ENCODE results near the gene IREB2.

Gene IREB2

GRCh38 chr15:78406016-78406585, 31.9 kb upstream of the IREB2 start:
- no peak for DNase-seq (ENCODE audit: low read depth in 4 of 4, low spot score in 1 of 4)

- no peak for DNase-seq (ENCODE audit: low read depth in 4 of 4, low spot score in 1 of 4)
Observed at GRCh38 chr15:78407608-78408354, 30.2 kb upstream of the IREB2 start.

DNA sequence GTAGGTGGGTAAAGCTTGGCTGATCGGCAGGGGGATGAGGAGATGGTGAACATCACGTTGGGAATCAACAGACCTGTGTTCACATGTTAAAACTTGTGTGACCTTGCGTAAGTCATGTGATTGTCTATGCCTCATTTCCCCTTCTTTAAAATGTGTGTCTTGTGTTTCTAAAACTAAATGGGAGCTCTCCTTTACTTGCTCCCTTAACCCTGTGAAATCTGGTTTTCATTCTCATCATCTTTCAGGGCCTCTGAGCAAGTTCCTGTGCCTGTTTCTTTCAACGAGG, 29.7 kb upstream of the IREB2 start:
- DNase-seq (ENCODE audit: low read depth in 4 of 4, low spot score in 1 of 4), result no peak

DNA sequence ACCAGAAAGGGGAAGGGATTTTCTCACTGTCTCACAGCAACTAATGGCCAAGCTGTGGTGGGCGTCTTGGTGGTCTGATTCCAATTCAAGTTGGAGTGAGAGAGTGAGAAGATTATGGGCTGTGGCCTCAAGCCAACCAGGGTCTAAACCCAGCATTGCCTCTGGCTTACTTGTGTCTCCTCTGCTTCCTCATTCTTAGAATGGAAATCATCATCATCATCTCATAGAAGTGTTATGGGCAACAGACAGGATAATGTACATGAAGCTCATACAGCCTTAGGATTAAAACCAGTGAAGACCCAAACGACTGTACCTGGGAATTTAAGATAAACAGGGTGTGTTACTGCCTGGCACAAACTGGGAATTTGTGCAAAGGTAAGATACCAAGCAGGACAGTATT, 29.1 kb upstream of the IREB2 start:
- no peak for DNase-seq (ENCODE audit: low read depth in 4 of 4, low spot score in 1 of 4)

DNA sequence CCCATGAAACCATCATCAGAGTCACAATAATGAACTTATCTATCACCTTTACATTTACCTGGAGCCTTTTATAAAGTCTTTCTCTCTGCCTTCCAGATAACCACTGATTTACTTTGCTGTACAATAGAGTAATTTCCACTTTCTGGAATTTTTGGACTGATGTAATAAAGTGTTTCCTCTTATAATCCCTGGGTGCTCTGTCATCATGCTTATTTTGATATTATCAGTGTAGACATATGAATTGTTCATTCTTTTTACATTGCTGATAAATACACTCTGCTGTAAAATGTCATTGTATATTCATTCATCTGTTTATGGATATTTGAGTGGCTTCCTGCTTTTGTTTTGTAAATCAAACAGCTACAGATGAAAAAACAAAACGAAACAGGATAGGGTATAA, 27.0 kb upstream of the IREB2 start:
- DNase-seq (ENCODE audit: low read depth in 4 of 4, low spot score in 1 of 4), result no peak

- DNase-seq (ENCODE audit: low read depth in 4 of 4, low spot score in 1 of 4), result no peak
Observed at GRCh38 chr15:78414621-78415250, 23.3 kb upstream of the IREB2 start.

DNA sequence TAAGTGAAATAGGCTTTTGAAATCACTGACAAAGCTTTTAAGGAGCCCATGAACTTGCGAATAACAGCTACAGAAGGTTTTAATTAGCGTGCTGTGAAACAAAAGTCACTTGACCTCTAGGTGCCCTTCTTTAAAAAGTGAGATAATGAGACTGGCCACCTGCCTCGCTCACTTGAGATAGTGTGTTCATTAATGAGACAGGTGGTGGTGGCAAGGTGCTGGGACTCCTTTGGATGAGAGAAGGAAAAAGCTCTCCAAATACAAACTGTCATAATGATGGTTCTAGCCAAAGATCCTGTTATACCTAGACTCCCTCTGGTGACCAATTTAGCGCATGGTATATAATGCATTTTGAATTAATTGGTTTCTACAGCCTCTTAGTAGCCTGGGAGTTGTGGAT, 22.7 kb upstream of the IREB2 start:
- no peak for DNase-seq (ENCODE audit: low read depth in 4 of 4, low spot score in 1 of 4)

DNA sequence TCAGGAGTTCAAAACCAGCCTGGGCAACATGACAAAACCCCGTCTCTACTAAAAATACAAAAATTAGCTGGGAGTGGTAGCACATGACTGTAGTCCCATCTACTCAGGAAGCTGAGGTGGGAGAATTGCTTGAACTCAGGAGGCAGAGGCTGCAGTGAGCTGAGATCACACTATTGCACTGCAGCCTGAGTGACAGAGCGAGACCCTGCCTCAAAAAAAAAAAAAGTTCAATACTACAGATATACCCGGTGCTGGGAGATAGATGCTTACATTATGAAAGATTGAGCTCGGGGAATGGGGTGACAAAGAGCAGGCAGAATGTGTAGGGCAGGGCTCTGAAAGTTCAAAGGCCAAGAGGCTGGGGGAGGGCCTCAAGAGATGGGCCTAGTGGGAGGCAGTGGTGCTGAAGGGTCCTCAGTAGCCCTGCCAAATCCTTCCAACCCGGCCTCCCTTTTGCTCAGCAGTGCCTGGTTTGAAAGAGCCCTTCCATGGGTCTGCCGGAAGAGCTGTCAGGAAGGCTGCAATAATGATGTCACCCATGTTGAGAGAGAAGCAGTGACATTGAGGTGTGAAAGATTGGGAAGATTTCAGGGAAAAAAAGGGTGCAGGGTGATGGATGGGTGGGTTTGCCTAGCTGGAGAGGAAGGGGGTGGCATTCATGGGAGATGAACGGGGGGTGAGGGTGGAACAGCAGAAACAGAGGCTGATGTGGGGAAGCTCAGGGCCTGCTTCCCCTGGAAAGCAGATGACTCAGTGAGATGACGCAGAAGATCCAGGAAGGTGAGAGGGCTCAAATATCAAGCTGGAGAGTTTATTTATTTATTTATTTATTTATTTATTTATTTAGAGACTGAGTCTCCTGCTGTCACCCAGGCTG, 20.0 kb upstream of the IREB2 start:
- DNase-seq (ENCODE audit: low read depth in 4 of 4, low spot score in 1 of 4), result no peak

- DNase-seq (ENCODE audit: low read depth in 4 of 4, low spot score in 1 of 4), result no peak
Observed at GRCh38 chr15:78418686-78419085, 19.3 kb upstream of the IREB2 start.

- no peak for DNase-seq (ENCODE audit: low read depth in 4 of 4, low spot score in 1 of 4)
Observed at GRCh38 chr15:78419367-78419766, 18.6 kb upstream of the IREB2 start.

GRCh38 chr15:78420220-78420619, 17.8 kb upstream of the IREB2 start:
- DNase-seq (ENCODE audit: low read depth in 4 of 4, low spot score in 1 of 4), result no peak

- DNase-seq (ENCODE audit: low read depth in 4 of 4, low spot score in 1 of 4), result no peak
Observed at GRCh38 chr15:78420766-78421165, 17.2 kb upstream of the IREB2 start.

GRCh38 chr15:78421238-78421965, 16.6 kb upstream of the IREB2 start:
- no peak for DNase-seq (ENCODE audit: low read depth in 4 of 4, low spot score in 1 of 4)

DNA sequence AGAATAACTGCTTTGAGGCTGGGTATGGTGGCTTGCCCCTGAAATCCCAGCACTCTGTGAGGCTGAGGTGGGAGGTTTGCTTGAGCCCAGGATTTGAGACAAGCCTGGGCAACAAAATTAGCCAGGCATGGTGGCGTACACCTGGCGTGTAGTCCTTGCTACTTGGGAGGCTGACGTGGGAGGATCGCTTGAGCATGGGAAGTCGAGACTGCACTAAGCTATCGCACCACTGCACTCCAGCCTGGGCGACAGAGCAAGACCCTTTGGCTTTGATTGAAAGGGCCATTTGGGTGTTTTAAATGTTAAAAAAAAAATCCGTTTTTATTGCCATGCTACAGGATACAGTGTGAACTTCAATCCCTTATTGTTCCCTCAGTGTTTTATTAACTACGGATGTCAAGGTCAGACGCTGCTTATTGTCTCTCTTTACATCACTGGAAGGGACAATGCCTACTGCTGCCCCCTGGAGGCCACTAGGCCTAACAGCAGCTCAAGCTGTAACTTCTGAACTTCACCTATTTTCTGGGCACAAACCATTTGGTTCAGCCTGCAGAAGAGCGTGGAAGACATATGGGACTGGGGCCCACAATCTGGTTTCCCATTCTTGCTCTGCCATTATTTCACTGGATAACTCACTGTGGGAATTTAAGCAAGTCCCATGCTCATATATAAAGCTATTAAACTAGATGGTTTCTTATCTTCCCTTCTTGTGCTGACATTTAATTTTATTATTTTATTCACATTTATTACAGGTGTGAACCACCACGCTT, 15.3 kb upstream of the IREB2 start:
- peak; percentile 34 to 44 (median 40) for DNase-seq (ENCODE audit: low read depth in 4 of 4, low spot score in 1 of 4)

DNA sequence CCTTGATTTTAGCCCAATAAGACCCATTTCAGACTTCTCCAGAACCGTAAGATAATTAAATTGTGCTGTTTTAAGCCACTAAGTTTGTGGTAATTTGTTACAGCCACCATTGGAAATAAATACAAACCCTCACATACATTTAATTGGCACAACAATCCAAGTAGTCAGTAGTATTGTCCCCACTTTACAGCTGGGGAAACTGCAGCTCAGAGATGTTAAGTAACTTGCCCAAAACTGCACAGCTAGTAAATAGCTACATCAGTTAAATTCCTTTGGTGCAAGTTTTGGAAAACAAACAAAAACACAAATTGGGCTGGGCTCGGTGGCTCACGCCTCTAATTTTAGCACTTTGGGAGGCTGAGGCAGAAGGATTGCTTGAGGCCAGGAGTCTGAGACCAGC, 13.3 kb upstream of the IREB2 start:
- DNase-seq (ENCODE audit: low read depth in 4 of 4, low spot score in 1 of 4), result no peak

DNA sequence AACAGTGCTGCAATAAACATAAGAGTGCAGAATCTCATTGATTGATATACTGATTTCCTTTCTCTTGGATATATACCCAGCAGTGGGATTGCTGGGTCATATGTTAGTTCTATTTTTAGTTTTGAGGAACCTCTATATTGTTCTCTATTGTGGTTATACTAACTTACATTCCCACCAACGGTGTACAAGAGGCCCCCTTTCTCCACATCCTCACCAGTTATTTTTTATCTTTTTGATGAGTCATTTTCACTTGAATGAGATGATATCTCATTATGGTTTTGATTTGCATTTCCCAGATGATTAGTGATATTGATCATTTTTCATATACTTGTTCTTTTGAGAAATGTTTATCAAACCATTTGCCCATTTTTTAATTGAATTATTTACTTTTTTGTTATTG, 12.4 kb upstream of the IREB2 start:
- no peak for DNase-seq (ENCODE audit: low read depth in 4 of 4, low spot score in 1 of 4)

GRCh38 chr15:78426300-78426699, 11.7 kb upstream of the IREB2 start:
- DNase-seq (ENCODE audit: low read depth in 4 of 4, low spot score in 1 of 4), result no peak

DNA sequence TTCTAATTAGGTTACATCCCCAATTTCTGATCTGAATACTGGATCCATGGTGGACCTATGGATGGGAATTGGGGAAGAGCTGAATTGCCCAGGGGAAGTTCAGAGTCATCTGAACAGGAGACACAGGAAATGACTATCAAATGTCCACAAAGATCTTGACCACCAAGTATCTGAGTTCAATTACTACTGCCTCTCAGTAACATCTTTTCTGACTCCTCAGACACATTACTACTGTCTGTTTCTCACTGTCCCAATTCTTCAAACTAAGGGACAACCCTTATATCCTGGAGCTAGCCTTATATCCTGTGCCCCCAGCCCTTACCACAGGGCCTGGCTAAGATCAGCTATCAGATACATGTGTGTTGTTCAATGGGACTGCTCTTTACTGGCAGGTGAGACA, 10.1 kb upstream of the IREB2 start:
- DNase-seq (ENCODE audit: low read depth in 4 of 4, low spot score in 1 of 4), result no peak

- no peak for DNase-seq (ENCODE audit: low read depth in 4 of 4, low spot score in 1 of 4)
Observed at GRCh38 chr15:78429477-78429876, 8.5 kb upstream of the IREB2 start.

GRCh38 chr15:78431955-78432354, 6.1 kb upstream of the IREB2 start:
- no peak for DNase-seq (ENCODE audit: low read depth in 4 of 4, low spot score in 1 of 4)

DNA sequence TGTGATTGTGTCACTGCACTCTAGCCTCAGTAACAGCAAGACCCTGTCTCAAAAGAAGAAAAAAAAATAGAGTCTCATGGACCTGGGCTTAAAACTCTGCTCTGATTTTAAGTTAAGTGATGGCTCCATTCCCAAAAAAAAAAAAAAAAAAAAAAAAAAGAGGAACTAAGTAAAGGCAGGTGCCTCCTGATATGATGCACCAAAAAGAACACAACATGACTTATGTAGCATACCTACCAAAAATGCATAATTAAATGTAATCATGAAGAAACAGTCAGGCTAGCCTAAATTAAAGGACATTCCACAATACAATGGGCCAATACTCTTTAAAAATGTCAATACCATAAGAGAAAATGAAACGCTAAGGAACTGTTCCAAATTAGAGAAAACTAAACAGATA, 5.4 kb upstream of the IREB2 start:
- DNase-seq (ENCODE audit: low read depth in 4 of 4, low spot score in 1 of 4), result no peak
